ENCODE measurements around the gene CD180. TPM values are rescaled to one million over a fixed set of nuclear protein-coding genes. Genes with fewer than 3 reads are reported as not detected.

CD180 gene
- total RNA-seq, 1 donor = not detected

DNA sequence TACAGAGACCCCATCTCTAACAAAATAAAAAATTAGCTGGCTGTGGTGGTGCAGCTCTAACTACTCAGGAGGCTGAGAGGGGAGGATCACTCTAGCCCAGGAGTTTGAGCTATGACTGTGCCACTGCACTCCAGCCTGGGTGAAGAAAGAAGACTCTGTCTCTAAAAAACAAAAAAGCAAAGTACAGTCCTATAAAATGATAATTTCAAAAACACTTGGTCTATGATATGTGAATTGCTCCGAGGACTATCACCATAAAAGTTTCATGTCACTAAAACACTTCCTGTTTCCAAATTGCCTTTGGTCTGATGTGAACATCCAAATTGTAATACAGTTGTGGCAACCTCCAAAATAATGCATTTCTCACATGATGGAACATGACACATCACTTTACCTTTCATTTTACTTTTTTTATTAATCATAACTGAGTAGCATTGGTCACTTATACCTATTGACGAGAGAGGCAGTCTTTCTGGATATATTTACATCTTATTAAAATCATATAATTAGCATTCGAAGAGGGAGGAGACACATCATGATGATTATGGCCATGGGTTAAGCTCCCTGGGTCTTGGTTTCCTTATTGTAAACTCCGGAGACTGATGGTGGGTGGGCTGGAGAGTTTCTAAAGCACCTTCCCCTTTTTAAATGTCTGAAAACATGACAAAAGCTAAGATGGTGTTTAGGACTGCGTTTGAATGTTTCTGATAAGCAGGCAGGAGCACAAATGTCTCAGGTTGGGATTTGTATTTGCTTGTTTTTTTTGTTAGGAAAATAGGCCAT, 25.8 kb upstream of the CD180 start:
- TF ChIP-seq CTCF (IDR thresholded peaks at IDR 0.05; ENCODE audit: insufficient read depth, low read depth, low read length) = no peak
- DNase-seq (ENCODE audit: low read depth) = no peak
- no peak overlapping the region for H3K4me3 ChIP-seq (ENCODE audit: low read depth, low read length)

DNA sequence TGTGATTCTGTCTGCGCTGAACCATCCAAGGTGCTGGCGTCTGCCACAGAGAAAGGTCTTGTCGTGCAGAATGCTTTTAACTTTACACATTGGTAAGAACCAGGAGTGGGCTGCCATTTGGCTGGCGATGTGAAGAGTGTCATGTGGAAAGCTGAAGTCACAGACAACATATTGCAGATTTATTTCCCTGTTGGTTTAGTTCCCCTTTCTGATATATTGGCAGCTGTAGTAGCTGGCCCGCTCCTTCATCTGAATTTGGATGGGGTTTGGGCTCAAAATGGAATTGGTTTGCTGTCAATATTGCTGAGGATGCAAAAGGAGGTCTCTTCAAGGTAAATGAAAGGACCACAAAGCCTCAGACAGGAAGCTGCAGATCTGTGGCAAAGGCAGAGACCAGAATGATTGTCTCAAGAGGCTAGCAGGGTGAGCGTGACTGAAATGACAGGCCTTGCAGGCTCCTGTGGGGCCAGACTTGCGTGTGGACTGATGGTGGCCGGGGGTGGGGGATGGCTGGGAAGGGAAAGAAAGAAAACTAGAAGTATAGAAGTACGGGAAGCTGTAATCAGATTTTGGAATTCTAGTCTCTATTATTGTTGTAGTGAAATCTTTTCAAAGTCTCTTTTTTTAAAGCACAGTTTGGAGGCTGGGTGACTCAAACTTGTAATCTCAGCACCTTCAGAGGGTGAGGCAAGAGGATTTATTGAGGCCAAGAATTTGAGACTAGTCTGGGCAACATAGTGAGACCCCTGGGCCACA, 25.1 kb upstream of the CD180 start:
- no peak for DNase-seq (ENCODE audit: low read depth)
- no peak overlapping the region for H3K4me3 ChIP-seq (ENCODE audit: low read depth, low read length)
- TF ChIP-seq CTCF (IDR thresholded peaks at IDR 0.05; ENCODE audit: insufficient read depth, low read depth, low read length) = no peak

- TF ChIP-seq CTCF (IDR thresholded peaks at IDR 0.05; ENCODE audit: insufficient read depth, low read depth, low read length) = no peak
- H3K4me3 ChIP-seq (ENCODE audit: low read depth, low read length) = no peak overlapping the region
- DNase-seq (ENCODE audit: low read depth) = no peak
These were observed 20.0 kb upstream of the CD180 start for GRCh38 chr5:67216564-67216963.

DNA sequence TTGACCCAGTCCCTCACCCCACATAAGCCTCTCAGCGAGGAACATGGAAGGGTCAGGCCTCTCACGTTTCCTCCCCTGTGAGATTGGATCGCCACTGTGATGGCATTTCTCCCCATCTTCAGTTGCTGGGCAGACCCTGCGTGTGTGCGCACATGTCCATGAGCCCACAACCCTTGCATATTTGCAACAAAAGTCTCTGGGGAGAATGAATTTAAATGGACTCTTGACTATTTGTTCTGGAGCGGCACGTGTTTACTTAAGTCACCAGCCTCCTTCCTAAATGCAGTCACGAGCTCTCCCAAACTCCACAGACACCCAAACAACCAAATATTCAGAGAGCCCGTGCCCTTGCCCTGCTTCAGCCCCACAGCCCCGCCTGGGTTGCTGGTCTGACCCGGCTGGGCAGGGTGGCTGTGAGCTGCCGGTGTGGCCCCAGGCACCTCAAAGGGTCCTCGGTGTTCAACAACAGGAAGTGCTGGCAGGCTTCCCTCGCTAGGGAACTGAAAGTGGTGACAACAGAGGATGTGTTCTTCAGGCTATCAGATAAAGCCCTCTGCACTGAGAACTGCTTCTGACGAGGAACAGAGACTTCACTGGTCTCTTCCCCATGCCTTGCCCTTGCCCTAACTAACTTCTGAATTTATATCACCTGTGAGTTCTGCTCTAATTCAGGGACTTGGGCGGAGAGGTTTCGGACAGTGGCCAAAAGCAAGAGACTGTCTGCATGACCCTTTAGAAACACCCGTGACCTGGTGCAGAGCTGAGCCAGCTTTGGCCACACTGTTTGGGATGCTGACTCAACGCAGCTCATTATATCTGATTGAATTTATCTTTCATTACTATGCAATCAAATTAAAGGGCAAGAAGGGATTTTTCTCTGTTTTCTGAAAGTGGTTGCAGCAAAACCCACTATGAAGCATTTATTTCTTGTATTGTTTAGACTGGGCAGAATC, 19.2 kb upstream of the CD180 start:
- H3K4me3 ChIP-seq (ENCODE audit: low read depth, low read length) = no peak overlapping the region
- TF ChIP-seq CTCF (IDR thresholded peaks at IDR 0.05; ENCODE audit: insufficient read depth, low read depth, low read length) = no peak
- DNase-seq (ENCODE audit: low read depth) = peak; percentile 54

DNA sequence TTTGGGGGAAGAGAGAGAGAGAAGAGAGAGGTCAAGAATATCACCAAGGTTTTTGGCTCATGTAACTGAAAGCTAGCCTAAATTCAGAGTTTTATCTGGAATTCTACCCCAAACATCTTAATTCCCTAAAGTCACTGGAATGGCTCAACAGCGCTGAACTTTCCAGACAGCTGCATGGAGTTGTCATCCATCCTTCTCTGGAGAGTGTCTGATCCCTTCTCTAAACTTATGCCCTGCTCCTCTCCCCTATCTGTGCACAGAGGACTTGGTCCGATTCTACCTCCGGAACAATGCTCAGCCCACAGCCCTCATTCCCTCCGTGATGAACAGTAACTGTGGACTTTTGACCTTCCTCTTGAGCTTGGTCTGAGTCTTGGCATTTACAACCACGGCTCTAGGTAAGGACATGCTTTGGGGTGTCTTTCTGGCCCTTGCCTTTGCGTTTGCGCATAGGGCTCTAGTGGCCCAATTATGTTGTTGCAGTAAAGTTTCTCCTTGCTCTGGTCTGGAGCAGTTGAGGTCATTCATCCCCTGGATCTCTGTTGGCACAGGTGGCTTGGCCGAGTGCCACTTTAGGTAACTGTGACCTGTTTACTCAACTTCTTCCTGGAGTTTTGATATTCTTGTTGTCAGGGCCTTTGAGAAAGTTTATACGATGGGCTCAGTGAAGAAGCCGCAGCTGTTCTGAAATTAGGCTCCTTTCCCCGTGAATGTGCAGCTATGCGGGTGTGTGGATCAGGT, 18.3 kb upstream of the CD180 start:
- no peak for TF ChIP-seq CTCF (IDR thresholded peaks at IDR 0.05; ENCODE audit: insufficient read depth, low read depth, low read length)
- DNase-seq (ENCODE audit: low read depth) = no peak

DNA sequence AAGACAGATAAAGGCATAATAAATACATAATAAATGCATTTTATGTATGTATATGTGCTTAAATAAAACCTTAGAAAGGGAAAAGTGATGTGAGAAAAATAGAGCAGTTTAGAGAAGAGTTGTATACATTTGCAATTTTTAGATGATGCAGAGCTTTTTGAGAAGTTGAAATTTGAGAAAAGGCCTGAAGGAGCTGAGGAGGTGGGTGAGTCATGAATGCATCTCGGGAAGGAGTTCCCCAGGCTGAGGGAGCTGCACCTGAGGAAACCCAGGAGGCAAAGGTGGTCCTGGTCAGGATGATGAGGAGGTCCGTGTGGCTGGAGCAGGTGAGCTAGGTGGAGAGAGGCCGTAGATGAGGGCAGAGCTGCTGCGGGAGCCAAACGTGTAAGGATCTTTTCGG, 17.4 kb upstream of the CD180 start:
- no peak overlapping the region for H3K4me3 ChIP-seq (ENCODE audit: low read depth, low read length)
- no peak for TF ChIP-seq CTCF (IDR thresholded peaks at IDR 0.05; ENCODE audit: insufficient read depth, low read depth, low read length)
- no peak for DNase-seq (ENCODE audit: low read depth)

More for the DNA sequence above, 18.3 kb upstream of the CD180 start:
- no peak overlapping the region for H3K4me3 ChIP-seq (ENCODE audit: low read depth, low read length)
